Measurements from ENCODE around the gene KLHDC3. TPM values are rescaled to one million over a fixed set of nuclear protein-coding genes. Genes with fewer than 3 reads are reported as not detected.
A peak's percentile ranks its signal among the peaks of the same experiment; 100 is the strongest.

KLHDC3 gene
- total and polyA plus RNA-seq, 2 donors (not counting 3 experiments of a cell fraction or from before 2014, with no cell fraction given), result 84.8 to 120 TPM

DNA sequence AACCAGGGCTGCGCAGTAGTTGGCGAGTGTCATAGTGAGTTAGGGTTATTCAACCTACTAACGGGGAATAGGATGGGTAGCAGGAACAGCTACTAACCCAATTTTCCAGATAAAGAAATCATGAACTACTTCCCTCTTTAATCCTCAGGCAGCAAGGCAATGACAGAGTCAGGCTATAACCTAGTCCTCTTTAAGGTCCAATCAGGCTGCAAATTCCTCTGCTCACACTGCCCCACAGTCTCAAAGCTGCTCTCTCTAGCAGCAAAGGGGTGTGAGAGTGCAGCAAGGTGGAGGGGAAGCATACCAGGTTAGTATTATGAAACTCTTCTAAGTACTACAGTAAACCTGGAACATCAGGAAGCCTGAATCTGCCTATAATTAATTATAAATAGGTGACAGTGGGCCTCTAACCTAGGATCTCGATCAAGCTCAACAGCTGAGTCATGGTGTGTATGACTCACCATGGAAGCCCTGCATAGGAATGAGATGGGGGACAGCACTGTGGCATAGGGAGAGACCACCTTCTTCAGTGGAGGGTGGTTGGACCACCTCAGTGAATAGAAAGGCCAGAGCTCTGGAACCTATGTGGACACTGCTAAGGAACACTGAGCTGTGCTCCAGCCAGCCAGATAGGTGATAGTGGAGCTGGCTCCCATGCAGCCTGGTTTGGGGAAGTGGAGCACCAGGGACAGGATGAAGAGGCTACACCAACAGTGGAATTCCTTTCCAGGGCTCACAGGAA, 43.0 kb upstream of the KLHDC3 start:
- Histone ChIP-seq H3K9me1 (replicated peaks; ENCODE audit: control insufficient read depth, extremely low read depth, insufficient read depth, low read length) (no peaks in the 10 kb centered on the region), H3K27ac (ENCODE audit: insufficient read depth, low read depth, low read length) (no peak overlapping the region), H2AFZ (ENCODE audit: low read depth, low read length) (no peak overlapping the region), H4K20me1 (replicated peaks; ENCODE audit: control insufficient read depth, extremely low read depth, insufficient read depth, low read length) (no peaks in the 10 kb centered on the region), H3K4me2 (ENCODE audit: insufficient read depth, low read length) (no peak overlapping the region), H3K9me3 (replicated peaks; ENCODE audit: control insufficient read depth, insufficient read depth, low read length) (no peaks in the 10 kb centered on the region), H3K4me1 (ENCODE audit: control insufficient read depth, extremely low read depth, insufficient read depth, low read length) (peaks cover 5% of the 10 kb centered on the region), H3K27me3 (ENCODE audit: control insufficient read depth in 2 of 2, insufficient read depth in 2 of 2, low read length in 2 of 2) (no peaks in the 10 kb centered on the region), H3K79me2 (ENCODE audit: control insufficient read depth, insufficient read depth, low read length) (no peaks in the 10 kb centered on the region), H3K36me3 (ENCODE audit: control insufficient read depth in 2 of 2, extremely low read depth in 1 of 2, insufficient read depth in 2 of 2, low read length in 2 of 2) (peaks cover 0 to 11% of the 10 kb centered on the region in 2 experiments), H3K9ac (replicated peaks; ENCODE audit: extremely low read depth, insufficient read depth, low read length) (no peak overlapping the region), H3K4me3 (replicated peaks in 1 of 3; ENCODE audit: insufficient read depth in 1 of 3, low read depth in 1 of 3, low read length in 3 of 3) (no peak overlapping the region)
- dilution Hi-C loops (cut with MboI; ENCODE audit: extremely low pct_ligation_motif_present, low sequenced_read_pairs) (no loop called here), intact Hi-C loops (cut with micrococcal nuclease) (no loop called here)
- DNase-seq (ENCODE audit: low read depth, low spot score), result peak; percentile 29
- ChIA-PET POLR2A (no interaction called here), CTCF (interaction anchor here (1.1 kb wide), 2 partner anchors 35 to 173 kb away, joined by 3 to 4 read pairs; no protein-coding TSS in a partner anchor)
- TF ChIP-seq FOS (IDR thresholded peaks at IDR 0.05; ENCODE audit: borderline replicate concordance, insufficient read depth, low read length) (peak; percentile 80), JUN (IDR thresholded peaks at IDR 0.05; ENCODE audit: borderline replicate concordance, insufficient read depth, insufficient read length, low read depth) (peak; percentile 74), MYC (IDR thresholded peaks at IDR 0.05; ENCODE audit: low read depth, low read length) (no peak)
- FAIRE-seq, result peak; percentile 68
- no TSS peak for BruUV-seq (replicated peaks)

DNA sequence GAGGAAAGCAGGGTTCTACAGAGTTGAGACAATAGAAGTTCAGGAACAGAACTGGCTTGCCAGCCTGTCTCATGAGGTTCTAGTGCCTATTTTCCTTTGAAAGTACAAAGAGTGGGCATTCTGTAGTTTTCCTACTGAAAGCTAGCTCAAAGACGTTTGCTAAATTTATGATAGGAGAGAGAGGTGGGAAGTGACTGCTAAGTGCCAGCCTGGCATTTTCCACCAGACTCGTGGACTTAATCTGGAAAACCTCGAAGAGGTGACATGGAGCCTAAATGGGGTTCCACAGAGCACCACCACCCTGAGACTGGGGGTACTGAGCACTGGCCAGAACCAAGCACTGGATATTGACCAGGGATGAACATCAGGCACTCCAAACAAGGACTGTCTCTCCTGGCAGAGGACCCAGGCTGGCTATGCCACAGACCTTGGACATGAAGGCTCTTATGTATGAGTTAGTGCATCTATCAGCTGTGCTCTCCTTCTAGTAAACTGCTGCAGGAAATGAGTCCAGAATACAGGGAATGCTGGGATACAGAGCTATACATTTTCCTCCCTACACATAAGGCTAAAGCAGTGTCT, 42.2 kb upstream of the KLHDC3 start:
- H3K27me3 ChIP-seq (ENCODE audit: control insufficient read depth in 2 of 2, insufficient read depth in 2 of 2, low read length in 2 of 2), result no peaks in the 10 kb centered on the region
- DNase-seq (ENCODE audit: low read depth, low spot score) (no peak), FAIRE-seq (no peak)
- no peaks in the 10 kb centered on the region for H3K9me3 ChIP-seq (replicated peaks; ENCODE audit: control insufficient read depth, insufficient read depth, low read length)
- H3K36me3 ChIP-seq (ENCODE audit: control insufficient read depth in 2 of 2, extremely low read depth in 1 of 2, insufficient read depth in 2 of 2, low read length in 2 of 2), result peaks cover 0 to 4% of the 10 kb centered on the region in 2 experiments
- peaks cover 7% of the 10 kb centered on the region for H3K4me1 ChIP-seq (ENCODE audit: control insufficient read depth, extremely low read depth, insufficient read depth, low read length)
- no peak overlapping the region for H3K4me3 ChIP-seq (replicated peaks in 1 of 3; ENCODE audit: insufficient read depth in 1 of 3, low read depth in 1 of 3, low read length in 3 of 3)
- no peak overlapping the region for H3K9ac ChIP-seq (replicated peaks; ENCODE audit: extremely low read depth, insufficient read depth, low read length)
- no TSS peak for BruUV-seq (replicated peaks)
- H3K79me2 ChIP-seq (ENCODE audit: control insufficient read depth, insufficient read depth, low read length), result no peaks in the 10 kb centered on the region
- ChIA-PET CTCF (interaction anchor here (1.1 kb wide), 2 partner anchors 34 to 172 kb away, joined by 3 to 4 read pairs; no protein-coding TSS in a partner anchor), POLR2A (no interaction called here)
- TF ChIP-seq MYC (IDR thresholded peaks at IDR 0.05; ENCODE audit: low read depth, low read length) (no peak), JUN (IDR thresholded peaks at IDR 0.05; ENCODE audit: borderline replicate concordance, insufficient read depth, insufficient read length, low read depth) (no peak), MAX (IDR thresholded peaks at IDR 0.05; ENCODE audit: insufficient read depth, insufficient read length) (no peak), GATA2 (IDR thresholded peaks at IDR 0.05; ENCODE audit: insufficient read depth, insufficient read length, low read depth, low read length) (no peak), EZH2 (IDR thresholded peaks at IDR 0.05; ENCODE audit: borderline replicate concordance, low read depth, low read length, severe bottlenecking) (no peak), POLR2A (IDR thresholded peaks at IDR 0.05; ENCODE audit: low read depth, low read length) (no peak)
- TF ChIP-seq, protein P1, sequence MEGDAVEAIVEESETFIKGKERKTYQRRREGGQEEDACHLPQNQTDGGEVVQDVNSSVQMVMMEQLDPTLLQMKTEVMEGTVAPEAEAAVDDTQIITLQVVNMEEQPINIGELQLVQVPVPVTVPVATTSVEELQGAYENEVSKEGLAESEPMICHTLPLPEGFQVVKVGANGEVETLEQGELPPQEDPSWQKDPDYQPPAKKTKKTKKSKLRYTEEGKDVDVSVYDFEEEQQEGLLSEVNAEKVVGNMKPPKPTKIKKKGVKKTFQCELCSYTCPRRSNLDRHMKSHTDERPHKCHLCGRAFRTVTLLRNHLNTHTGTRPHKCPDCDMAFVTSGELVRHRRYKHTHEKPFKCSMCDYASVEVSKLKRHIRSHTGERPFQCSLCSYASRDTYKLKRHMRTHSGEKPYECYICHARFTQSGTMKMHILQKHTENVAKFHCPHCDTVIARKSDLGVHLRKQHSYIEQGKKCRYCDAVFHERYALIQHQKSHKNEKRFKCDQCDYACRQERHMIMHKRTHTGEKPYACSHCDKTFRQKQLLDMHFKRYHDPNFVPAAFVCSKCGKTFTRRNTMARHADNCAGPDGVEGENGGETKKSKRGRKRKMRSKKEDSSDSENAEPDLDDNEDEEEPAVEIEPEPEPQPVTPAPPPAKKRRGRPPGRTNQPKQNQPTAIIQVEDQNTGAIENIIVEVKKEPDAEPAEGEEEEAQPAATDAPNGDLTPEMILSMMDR (IDR thresholded peaks at IDR 0.05; ENCODE audit: extremely low read depth in 1 of 2, insufficient read depth in 1 of 2, low read depth in 1 of 2, low read length in 2 of 2), result no peak
- no peak overlapping the region for H3K27ac ChIP-seq (ENCODE audit: insufficient read depth, low read depth, low read length)
- no peaks in the 10 kb centered on the region for H4K20me1 ChIP-seq (replicated peaks; ENCODE audit: control insufficient read depth, extremely low read depth, insufficient read depth, low read length)
- no peak overlapping the region for H2AFZ ChIP-seq (ENCODE audit: low read depth, low read length)
- H3K4me2 ChIP-seq (ENCODE audit: insufficient read depth, low read length), result no peak overlapping the region
- dilution Hi-C loops (cut with MboI; ENCODE audit: extremely low pct_ligation_motif_present, low sequenced_read_pairs), result no loop called here
- intact Hi-C loops (cut with micrococcal nuclease), result no loop called here
- H3K9me1 ChIP-seq (replicated peaks; ENCODE audit: control insufficient read depth, extremely low read depth, insufficient read depth, low read length), result no peaks in the 10 kb centered on the region
